C4-2B (cell line): ENCODE measurements around the gene EFNA5.

Source experiments
- H3K27ac ChIP-seq: fragments of 450-650 bp; 2 replicates; pipeline ENCODE4 v1.5.1; 2017
- CTCF ChIP-seq: fragments of 450-650 bp; conservative IDR thresholded peaks from 2 replicates; pipeline ENCODE4 v1.5.1; 2017; ENCODE audit warnings: mild to moderate bottlenecking
- ZFX ChIP-seq: fragments of 450-650 bp; IDR thresholded peaks from 2 replicates; pipeline ENCODE4 v1.6.1; 2017

EFNA5 gene

GRCh38 chr5:107570805-107571531 is 99.8 kb downstream of the EFNA5 start:
- peak overlapping the region; percentile 71 for H3K27ac ChIP-seq
- TF ChIP-seq ZFX (no peak), CTCF (no peak)

- TF ChIP-seq ZFX (no peak), CTCF (no peak)
- H3K27ac ChIP-seq: no peak overlapping the region; the same call in 1 of the 2 replicates
Observed at GRCh38 chr5:107570181-107570580, 100.6 kb downstream of the EFNA5 start.

GRCh38 chr5:107567901-107568671 is 102.7 kb downstream of the EFNA5 start:
- TF ChIP-seq CTCF: no peak
- peak overlapping the region; percentile 13 for H3K27ac ChIP-seq

- no peak overlapping the region; the same call in 1 of the 2 replicates for H3K27ac ChIP-seq
- no peak for TF ChIP-seq ZFX
- no peak for TF ChIP-seq CTCF
Observed at GRCh38 chr5:107566986-107567385, 103.8 kb downstream of the EFNA5 start.

- TF ChIP-seq CTCF: no peak
- TF ChIP-seq ZFX: no peak
- peak overlapping the region; percentile 25; the same call in 1 of the 2 replicates for H3K27ac ChIP-seq
Observed at GRCh38 chr5:107565791-107566767, 104.7 kb downstream of the EFNA5 start.

- TF ChIP-seq CTCF: no peak
- no peak overlapping the region for H3K27ac ChIP-seq
Observed at GRCh38 chr5:107564931-107565372, 105.8 kb downstream of the EFNA5 start.
